Right lobe of liver (tissue), 4 donors: ENCODE data around the gene GABPB2.

Experiments
- POLR2A ChIP-seq: fragments of 450-650 bp; IDR thresholded peaks from one replicate; pipeline ENCODE4 v1.6.1; 2017; ENCODE audit warnings: antibody characterized with exemption, mild to moderate bottlenecking
- TF ChIP-seq, protein P1 (sequence below), 4 donors: fragments of 200-600 bp in 3 of 4; fragments of 450-650 bp in 1 of 4; IDR thresholded peaks; one replicate each; pipeline versions ENCODE4 v1.5.1 to v1.8.0; 2016 to 2022; ENCODE audit warnings: antibody characterized with exemption in 4 of 4, mild to moderate bottlenecking in 2 of 4
- donor health status: DM: no; HTN: no; CAD: no.
- donor health status: DM: no; HTN: no; CAD: no.
- donor health status: DM: no; HTN: yes; CAD: no.

DNA sequence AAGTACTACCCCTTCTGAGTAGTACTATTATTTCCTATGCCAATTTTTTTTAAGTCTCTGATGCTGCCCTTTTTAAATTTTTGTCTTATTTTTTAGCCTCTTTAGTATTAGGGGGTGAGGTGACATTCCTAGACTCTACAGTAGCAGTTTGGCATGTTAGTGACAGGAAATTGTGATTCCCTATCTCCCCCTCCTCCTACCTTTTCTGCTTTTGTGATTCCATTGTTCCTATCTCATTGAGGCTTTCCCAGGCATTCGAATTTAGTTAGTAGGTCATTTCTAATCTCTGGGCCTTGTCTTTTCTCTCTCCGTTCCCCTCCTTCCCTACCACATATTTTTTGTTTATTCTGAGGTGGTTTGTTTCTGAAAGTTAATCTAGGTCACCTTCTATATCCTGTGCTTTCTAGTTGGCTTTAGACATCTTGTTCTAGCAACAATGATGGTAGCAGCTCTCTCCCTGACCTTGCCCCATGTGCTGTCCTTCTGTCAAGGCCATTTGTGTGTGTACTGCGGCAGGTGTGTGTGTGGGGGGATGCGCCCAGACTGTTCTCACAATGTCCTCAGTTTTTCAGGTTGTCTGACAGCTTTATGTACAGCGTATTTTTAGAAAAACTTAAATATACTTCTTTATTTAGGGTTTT lies 54.3 kb downstream of the GABPB2 start:
- TF ChIP-seq POLR2A = no peak
- TF ChIP-seq, protein P1, sequence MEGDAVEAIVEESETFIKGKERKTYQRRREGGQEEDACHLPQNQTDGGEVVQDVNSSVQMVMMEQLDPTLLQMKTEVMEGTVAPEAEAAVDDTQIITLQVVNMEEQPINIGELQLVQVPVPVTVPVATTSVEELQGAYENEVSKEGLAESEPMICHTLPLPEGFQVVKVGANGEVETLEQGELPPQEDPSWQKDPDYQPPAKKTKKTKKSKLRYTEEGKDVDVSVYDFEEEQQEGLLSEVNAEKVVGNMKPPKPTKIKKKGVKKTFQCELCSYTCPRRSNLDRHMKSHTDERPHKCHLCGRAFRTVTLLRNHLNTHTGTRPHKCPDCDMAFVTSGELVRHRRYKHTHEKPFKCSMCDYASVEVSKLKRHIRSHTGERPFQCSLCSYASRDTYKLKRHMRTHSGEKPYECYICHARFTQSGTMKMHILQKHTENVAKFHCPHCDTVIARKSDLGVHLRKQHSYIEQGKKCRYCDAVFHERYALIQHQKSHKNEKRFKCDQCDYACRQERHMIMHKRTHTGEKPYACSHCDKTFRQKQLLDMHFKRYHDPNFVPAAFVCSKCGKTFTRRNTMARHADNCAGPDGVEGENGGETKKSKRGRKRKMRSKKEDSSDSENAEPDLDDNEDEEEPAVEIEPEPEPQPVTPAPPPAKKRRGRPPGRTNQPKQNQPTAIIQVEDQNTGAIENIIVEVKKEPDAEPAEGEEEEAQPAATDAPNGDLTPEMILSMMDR (IDR thresholded peaks at IDR 0.05) = no peak
